GM10248 (cell line): ENCODE results near the gene KLF4.

Experiments
- CTCF ChIA-PET: fragments of 300-600 bp; sonication (Branson Sonifier 250); formaldehyde crosslinking; extraction: SDS; loops from one replicate; lab custom pipeline; 2021; ENCODE audit warnings: antibody characterized with exemption; lab: Yijun Ruan, JAX
- POLR2A ChIA-PET: fragments of 350-650 bp; sonication (Branson Sonifier 250); formaldehyde crosslinking; extraction: SDS; loops from one replicate; lab custom pipeline; 2020; ENCODE audit warnings: antibody characterized with exemption; lab: Yijun Ruan, JAX
- DNase-seq: peaks from one replicate; pipeline ENCODE4 v3.0.0; 2012; ENCODE audit errors: extremely low spot score
- CTCF ChIP-seq: IDR thresholded peaks from 2 replicates; pipeline ENCODE4 v1.5.1; 2012; ENCODE audit warnings: mild to moderate bottlenecking, low read depth; ENCODE audit errors: extremely low read depth, missing control alignments, control extremely low read depth

The KLF4 gene

DNA sequence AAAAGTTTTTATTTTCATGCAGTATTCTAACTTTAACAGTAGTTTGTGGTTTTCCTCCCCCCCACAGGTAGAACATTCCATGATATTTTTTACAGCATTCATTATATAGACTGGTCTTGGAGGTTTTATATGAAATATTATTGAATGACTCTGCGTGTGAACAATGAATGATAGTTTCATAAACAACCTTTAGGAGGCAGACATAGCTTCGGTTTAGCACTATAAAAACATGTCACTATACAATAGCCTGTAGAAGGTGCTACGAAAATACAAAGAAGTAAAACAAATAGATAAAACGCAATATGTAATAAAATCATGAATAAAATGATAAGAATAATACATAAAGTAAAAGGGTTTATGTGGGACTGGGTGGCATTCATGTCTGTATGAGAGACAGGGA lies 8.5 kb downstream of the KLF4 start:
- CTCF ChIA-PET, result no interaction called here
- no peak for DNase-seq
- POLR2A ChIA-PET, result no interaction called here
- TF ChIP-seq CTCF, result no peak

DNA sequence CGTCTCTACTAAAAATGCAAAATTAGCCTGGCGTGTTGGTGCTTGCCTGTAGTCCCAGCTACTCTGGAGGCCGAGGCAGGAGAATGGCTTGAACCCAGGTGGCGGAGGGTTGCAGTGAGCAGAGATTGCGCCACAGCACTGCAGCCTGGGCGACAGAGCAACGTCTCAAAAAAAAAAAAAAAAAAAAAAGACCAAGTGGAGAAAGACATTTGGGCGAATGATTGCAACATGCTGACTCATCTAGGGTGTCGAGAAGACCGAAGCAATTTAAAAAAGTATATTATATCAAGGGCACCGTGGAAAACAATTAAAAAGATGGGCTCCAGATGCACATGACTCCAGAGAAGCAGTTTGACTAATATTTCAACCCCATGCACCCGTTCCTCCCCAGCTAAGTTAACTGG lies 9.2 kb downstream of the KLF4 start:
- POLR2A ChIA-PET, result no interaction called here
- DNase-seq, result no peak
- CTCF ChIA-PET, result no interaction called here
- TF ChIP-seq CTCF, result no peak

- CTCF ChIA-PET, result interaction anchor here (1.4 kb wide), 1 partner anchor 1087 kb away, joined by 4 read pairs; no protein-coding TSS in a partner anchor
- POLR2A ChIA-PET, result no interaction called here
- TF ChIP-seq CTCF, result no peak
- DNase-seq, result no peak
Observed at GRCh38 chr9:107478805-107479204, 10.8 kb downstream of the KLF4 start.

DNA sequence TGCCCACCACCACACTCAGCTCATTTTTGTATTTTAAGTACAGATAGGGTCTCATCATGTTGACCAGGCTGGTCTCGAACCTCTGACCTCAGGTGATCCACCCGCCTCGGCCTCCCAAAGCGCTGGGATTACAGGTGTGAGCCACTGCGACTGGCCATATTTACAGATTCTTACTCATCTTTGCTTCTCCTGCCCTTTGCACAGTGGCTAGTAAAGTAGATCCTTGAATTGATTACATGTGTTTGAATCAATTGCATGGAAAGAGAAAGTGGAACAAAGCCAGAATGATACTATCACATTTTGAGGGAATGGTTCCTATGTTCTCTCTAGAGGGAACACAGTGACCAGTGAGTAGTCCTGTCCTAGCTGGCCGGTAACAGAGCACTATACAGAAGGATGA lies 15.4 kb downstream of the KLF4 start:
- ChIA-PET POLR2A (no interaction called here), CTCF (no interaction called here)
- TF ChIP-seq CTCF, result no peak
- DNase-seq, result no peak

GRCh38 chr9:107472581-107473340 lies 16.8 kb downstream of the KLF4 start:
- DNase-seq, result no peak
- no peak for TF ChIP-seq CTCF
- ChIA-PET CTCF (interaction anchor here (1.2 kb wide), 1 partner anchor 11 kb away, joined by 3 read pairs; no protein-coding TSS in a partner anchor), POLR2A (no interaction called here)

DNA sequence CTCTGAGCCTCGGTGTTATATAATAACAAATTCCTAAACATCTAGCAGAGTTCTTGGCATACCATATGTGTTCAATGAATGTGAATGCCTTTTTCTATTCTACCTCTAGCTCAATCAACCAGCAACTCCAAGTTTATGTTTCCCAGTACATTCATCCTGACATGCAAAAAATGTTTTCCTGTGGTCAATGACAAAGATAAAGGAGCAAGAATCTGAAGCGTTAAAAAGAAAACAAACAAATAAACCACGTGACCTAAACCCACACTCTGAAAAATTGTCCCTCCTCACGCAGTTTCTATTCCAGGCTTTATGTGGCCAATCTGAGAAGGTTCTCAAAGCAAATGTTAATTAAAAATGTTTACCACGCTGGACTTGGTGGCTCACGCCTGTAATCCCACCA lies 18.0 kb downstream of the KLF4 start:
- no peak for DNase-seq
- CTCF ChIA-PET, result no interaction called here
- TF ChIP-seq CTCF, result no peak
- POLR2A ChIA-PET, result no interaction called here
